ENCODE data around the gene RIGI. TPM values are rescaled to one million over a fixed set of nuclear protein-coding genes. Genes with fewer than 3 reads are reported as not detected.
"Not testable (repeated sequence)": the region's sequence is repeated elsewhere in the genome, so short reads cannot be mapped to it uniquely, and the experiment has no call there.

Gene RIGI
- total and polyA plus RNA-seq, 10 of the 15 experiments (the other 5 are each of a cell fraction or from before 2014, with no cell fraction given): 5.3 to 15.2 (median 9.1) TPM

GRCh38 chr9:32550150-32550561 is 24.2 kb upstream of the RIGI start:
- Histone ChIP-seq H3K9me3 (replicated peaks; ENCODE audit: control insufficient read depth, insufficient read depth, low read length) (no peaks in the 10 kb centered on the region; the same call in 2 of the 3 replicates), H3K4me1 (ENCODE audit: control insufficient read depth, insufficient read depth, low read length) (peaks cover 8% of the 10 kb centered on the region), H4K20me1 (ENCODE audit: control insufficient read depth, insufficient read depth) (no peaks in the 10 kb centered on the region), H3K27ac (ENCODE audit: control insufficient read depth, insufficient read depth) (peak overlapping the region; percentile 57), H3K9ac (ENCODE audit: control insufficient read depth, insufficient read depth, low read length) (peak overlapping the region; percentile 71), H3K36me3 (ENCODE audit: control insufficient read depth in 2 of 2, insufficient read depth in 2 of 2, low read length in 1 of 2) (0 out of 4 replicates have a peak, but pooled peaks cover 0 to 3% of the 10 kb centered on the region in 2 experiments), H2AFZ (ENCODE audit: control insufficient read depth, low read depth, low read length) (peak overlapping the region; percentile 22), H3K27me3 (replicated peaks in 1 of 2; ENCODE audit: control insufficient read depth in 2 of 2, insufficient read depth in 2 of 2, low read length in 1 of 2) (no peaks in the 10 kb centered on the region), H3K4me3 (peak overlapping the region; percentile 83), H3K4me2 (ENCODE audit: control insufficient read depth, insufficient read depth) (peak overlapping the region; percentile 82), H3K79me2 (ENCODE audit: control insufficient read depth, insufficient read depth, low read length) (peaks cover 62% of the 10 kb centered on the region)
- DNase-seq (ENCODE audit: low read depth, low spot score) (no peak), ATAC-seq (no peak), FAIRE-seq (no peak)
- ChIA-PET RAD21 (ENCODE audit: unreplicated experiment) (interaction anchor here (0.7 to 4.7 kb wide), 7 partner anchors 23 to 476 kb away, joined by 3 to 51 read pairs (median 5); partner anchors contain the start of genes NDUFB6 and RIGI), POLR2A (interaction anchor here (0.8 to 2.8 kb wide), 7 partner anchors 8 to 474 kb away, joined by 3 to 19 read pairs (median 4); partner anchors contain the start of genes DNAJA1 and RIGI), CTCF (interaction anchor here (0.7 to 4.6 kb wide), 8 partner anchors 16 to 172 kb away, joined by 3 to 48 read pairs (median 6); partner anchors contain the start of genes NDUFB6 and RIGI), SMC1A (ENCODE audit: uncharacterized antibody, unreplicated experiment) (interaction anchor here (0.7 to 4.0 kb wide), 6 partner anchors 9 to 171 kb away, joined by 3 to 29 read pairs (median 3); partner anchors contain the start of genes NDUFB6 and RIGI)
- intact Hi-C loops (cut with micrococcal nuclease; ENCODE audit: unreplicated experiment) (no loop called here), in situ Hi-C loops (cut with MboI) (no loop called here)
- TSS peak; percentile 38 for BruUV-seq (replicated peaks)
- TF ChIP-seq POLR2AphosphoS5 (IDR thresholded peaks at IDR 0.05; ENCODE audit: low read length): no peak
- TF ChIP-seq SIX5 (IDR thresholded peaks at IDR 0.05; ENCODE audit: low read depth, low read length, severe bottlenecking): no peak
- no peak for TF ChIP-seq FOXK2 (IDR thresholded peaks at IDR 0.05)
- TF ChIP-seq CTCF (IDR thresholded peaks at IDR 0.05 in 2 of 3, conservative IDR thresholded peaks at IDR 0.05 in 1 of 3; ENCODE audit: control insufficient read depth in 2 of 3, extremely low read depth in 1 of 3, insufficient read depth in 1 of 3, low read depth in 3 of 3, low read length in 3 of 3): peak in 1 of 3 experiments; percentile 11; a peak in 1 of 6 replicates
- no peak for TF ChIP-seq BHLHE40 (IDR thresholded peaks at IDR 0.05; ENCODE audit: borderline replicate concordance in 1 of 2, low read depth in 2 of 2, low read length in 1 of 2)
- no peak for TF ChIP-seq NFYB (IDR thresholded peaks at IDR 0.05; ENCODE audit: insufficient read depth, low read depth, low read length)
- 1% methylated on average over 10 of the region's 10 CpGs for WGBS (ENCODE audit: insufficient coverage, insufficient replicate concordance, low lambda C conversion rate, missing lambda C conversion rate)

GRCh38 chr9:32548213-32548612 is 22.2 kb upstream of the RIGI start:
- H2AFZ ChIP-seq (ENCODE audit: control insufficient read depth, low read depth, low read length); H3K27me3 ChIP-seq (replicated peaks in 1 of 2; ENCODE audit: control insufficient read depth in 2 of 2, insufficient read depth in 2 of 2, low read length in 1 of 2); ATAC-seq; H3K27ac ChIP-seq (ENCODE audit: control insufficient read depth, insufficient read depth); H3K4me1 ChIP-seq (ENCODE audit: control insufficient read depth, insufficient read depth, low read length); H4K20me1 ChIP-seq (ENCODE audit: control insufficient read depth, insufficient read depth); H3K4me3 ChIP-seq; H3K4me2 ChIP-seq (ENCODE audit: control insufficient read depth, insufficient read depth); H3K9ac ChIP-seq (ENCODE audit: control insufficient read depth, insufficient read depth, low read length); in situ Hi-C loops (cut with MboI); DNase-seq (ENCODE audit: low read depth, low spot score); FAIRE-seq; SMC1A ChIA-PET (ENCODE audit: uncharacterized antibody, unreplicated experiment); intact Hi-C loops (cut with micrococcal nuclease; ENCODE audit: unreplicated experiment); BruUV-seq (replicated peaks); H3K9me3 ChIP-seq (replicated peaks; ENCODE audit: control insufficient read depth, insufficient read depth, low read length): not testable (repeated sequence)
- H3K36me3 ChIP-seq (ENCODE audit: control insufficient read depth in 2 of 2, insufficient read depth in 2 of 2, low read length in 1 of 2): peaks cover 0 to 11% of the 10 kb centered on the region in 2 experiments; a peak in 2 of 4 replicates
- ChIA-PET POLR2A (interaction anchor here (0.7 kb wide), 1 partner anchor 8 kb away, joined by 4 read pairs; no protein-coding TSS in a partner anchor), CTCF (interaction anchor here (1.2 to 3.1 kb wide), 2 partner anchors 26 to 170 kb away, joined by 3 to 22 read pairs; no protein-coding TSS in a partner anchor), RAD21 (ENCODE audit: unreplicated experiment) (interaction anchor here (3.8 kb wide), 1 partner anchor 22 kb away, joined by 23 read pairs; the partner anchor contains the start of gene RIGI)
- WGBS (ENCODE audit: insufficient coverage, insufficient replicate concordance, low lambda C conversion rate, missing lambda C conversion rate): 97% methylated on average over 20 of the region's 20 CpGs
- peaks cover 66% of the 10 kb centered on the region for H3K79me2 ChIP-seq (ENCODE audit: control insufficient read depth, insufficient read depth, low read length)

Measured in GM12878 (cell line).